ENCODE results near the gene ST3GAL6.

ST3GAL6 gene

DNA sequence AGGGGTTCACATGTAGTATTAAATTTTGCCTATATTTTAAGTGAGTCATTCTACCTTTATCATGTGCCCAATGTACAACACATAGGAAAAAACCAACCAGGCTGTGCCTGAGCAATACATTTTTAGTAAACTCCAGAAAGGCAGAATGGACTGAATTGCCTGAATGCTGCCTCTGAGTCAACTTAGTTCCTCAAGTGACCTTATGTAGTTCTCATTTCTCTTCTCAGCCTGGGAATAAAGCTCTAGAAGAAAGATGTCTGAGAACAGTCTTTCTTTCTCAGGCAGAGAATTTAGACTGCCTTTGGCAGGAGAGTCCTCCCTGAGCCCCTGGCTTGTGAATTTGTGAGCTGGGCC is 13.0 kb downstream of the ST3GAL6 start:
- DNase-seq (ENCODE audit: low read depth in 1 of 2, low spot score in 1 of 2) = no peak
- no peaks in the 10 kb centered on the region for H3K27me3 ChIP-seq (ENCODE audit: insufficient read depth, poor library complexity, severe bottlenecking)
- H3K4me3 ChIP-seq (replicated peaks; ENCODE audit: insufficient read depth, low read length) = no peak overlapping the region
- no peak overlapping the region for H3K27ac ChIP-seq (replicated peaks)
- TF ChIP-seq POLR2AphosphoS5 (IDR thresholded peaks at IDR 0.05; ENCODE audit: low read depth) (no peak), SPI1 (IDR thresholded peaks at IDR 0.05; ENCODE audit: borderline replicate concordance, low read depth) (no peak), GABPA (IDR thresholded peaks at IDR 0.05; ENCODE audit: low read depth) (no peak)
- TF ChIP-seq, protein P1, sequence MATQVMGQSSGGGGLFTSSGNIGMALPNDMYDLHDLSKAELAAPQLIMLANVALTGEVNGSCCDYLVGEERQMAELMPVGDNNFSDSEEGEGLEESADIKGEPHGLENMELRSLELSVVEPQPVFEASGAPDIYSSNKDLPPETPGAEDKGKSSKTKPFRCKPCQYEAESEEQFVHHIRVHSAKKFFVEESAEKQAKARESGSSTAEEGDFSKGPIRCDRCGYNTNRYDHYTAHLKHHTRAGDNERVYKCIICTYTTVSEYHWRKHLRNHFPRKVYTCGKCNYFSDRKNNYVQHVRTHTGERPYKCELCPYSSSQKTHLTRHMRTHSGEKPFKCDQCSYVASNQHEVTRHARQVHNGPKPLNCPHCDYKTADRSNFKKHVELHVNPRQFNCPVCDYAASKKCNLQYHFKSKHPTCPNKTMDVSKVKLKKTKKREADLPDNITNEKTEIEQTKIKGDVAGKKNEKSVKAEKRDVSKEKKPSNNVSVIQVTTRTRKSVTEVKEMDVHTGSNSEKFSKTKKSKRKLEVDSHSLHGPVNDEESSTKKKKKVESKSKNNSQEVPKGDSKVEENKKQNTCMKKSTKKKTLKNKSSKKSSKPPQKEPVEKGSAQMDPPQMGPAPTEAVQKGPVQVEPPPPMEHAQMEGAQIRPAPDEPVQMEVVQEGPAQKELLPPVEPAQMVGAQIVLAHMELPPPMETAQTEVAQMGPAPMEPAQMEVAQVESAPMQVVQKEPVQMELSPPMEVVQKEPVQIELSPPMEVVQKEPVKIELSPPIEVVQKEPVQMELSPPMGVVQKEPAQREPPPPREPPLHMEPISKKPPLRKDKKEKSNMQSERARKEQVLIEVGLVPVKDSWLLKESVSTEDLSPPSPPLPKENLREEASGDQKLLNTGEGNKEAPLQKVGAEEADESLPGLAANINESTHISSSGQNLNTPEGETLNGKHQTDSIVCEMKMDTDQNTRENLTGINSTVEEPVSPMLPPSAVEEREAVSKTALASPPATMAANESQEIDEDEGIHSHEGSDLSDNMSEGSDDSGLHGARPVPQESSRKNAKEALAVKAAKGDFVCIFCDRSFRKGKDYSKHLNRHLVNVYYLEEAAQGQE (IDR thresholded peaks at IDR 0.05; ENCODE audit: insufficient replicate concordance, low read depth) = no peak
- TF ChIP-seq, protein P2, sequence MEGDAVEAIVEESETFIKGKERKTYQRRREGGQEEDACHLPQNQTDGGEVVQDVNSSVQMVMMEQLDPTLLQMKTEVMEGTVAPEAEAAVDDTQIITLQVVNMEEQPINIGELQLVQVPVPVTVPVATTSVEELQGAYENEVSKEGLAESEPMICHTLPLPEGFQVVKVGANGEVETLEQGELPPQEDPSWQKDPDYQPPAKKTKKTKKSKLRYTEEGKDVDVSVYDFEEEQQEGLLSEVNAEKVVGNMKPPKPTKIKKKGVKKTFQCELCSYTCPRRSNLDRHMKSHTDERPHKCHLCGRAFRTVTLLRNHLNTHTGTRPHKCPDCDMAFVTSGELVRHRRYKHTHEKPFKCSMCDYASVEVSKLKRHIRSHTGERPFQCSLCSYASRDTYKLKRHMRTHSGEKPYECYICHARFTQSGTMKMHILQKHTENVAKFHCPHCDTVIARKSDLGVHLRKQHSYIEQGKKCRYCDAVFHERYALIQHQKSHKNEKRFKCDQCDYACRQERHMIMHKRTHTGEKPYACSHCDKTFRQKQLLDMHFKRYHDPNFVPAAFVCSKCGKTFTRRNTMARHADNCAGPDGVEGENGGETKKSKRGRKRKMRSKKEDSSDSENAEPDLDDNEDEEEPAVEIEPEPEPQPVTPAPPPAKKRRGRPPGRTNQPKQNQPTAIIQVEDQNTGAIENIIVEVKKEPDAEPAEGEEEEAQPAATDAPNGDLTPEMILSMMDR (IDR thresholded peaks at IDR 0.05; ENCODE audit: insufficient read depth, low read length) = no peak

DNA sequence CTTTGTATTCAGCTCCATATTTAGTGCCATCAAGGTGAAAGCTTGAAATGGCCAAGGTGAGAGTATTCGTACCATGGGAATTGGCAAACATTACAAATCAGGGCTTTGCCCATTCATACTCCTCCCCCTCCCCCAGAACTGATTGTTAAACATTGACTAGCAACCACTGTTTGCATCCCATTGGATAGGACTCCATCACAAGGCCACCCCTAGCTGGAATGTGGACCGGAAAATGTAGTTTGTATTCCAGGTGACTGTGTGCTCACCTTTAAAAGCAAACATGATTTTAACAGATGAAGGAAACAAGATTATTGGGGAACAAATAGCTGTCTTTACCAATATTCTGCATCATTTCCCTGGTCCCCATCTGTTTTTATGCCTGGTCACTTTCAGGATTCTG is 14.1 kb downstream of the ST3GAL6 start:
- DNase-seq (ENCODE audit: low read depth in 1 of 2, low spot score in 1 of 2) = no peak
- Histone ChIP-seq H3K27ac (replicated peaks) (no peak overlapping the region), H3K4me3 (replicated peaks; ENCODE audit: insufficient read depth, low read length) (no peak overlapping the region), H3K27me3 (ENCODE audit: insufficient read depth, poor library complexity, severe bottlenecking) (no peaks in the 10 kb centered on the region)
- TF ChIP-seq, protein P1 (IDR thresholded peaks at IDR 0.05; ENCODE audit: insufficient replicate concordance, low read depth) = no peak
- no peak for TF ChIP-seq POLR2AphosphoS5 (IDR thresholded peaks at IDR 0.05; ENCODE audit: low read depth)
- TF ChIP-seq SPI1 (IDR thresholded peaks at IDR 0.05; ENCODE audit: borderline replicate concordance, low read depth) = no peak
- TF ChIP-seq GABPA (IDR thresholded peaks at IDR 0.05; ENCODE audit: low read depth) = no peak
- TF ChIP-seq, protein P2 (IDR thresholded peaks at IDR 0.05; ENCODE audit: insufficient read depth, low read length) = no peak

DNA sequence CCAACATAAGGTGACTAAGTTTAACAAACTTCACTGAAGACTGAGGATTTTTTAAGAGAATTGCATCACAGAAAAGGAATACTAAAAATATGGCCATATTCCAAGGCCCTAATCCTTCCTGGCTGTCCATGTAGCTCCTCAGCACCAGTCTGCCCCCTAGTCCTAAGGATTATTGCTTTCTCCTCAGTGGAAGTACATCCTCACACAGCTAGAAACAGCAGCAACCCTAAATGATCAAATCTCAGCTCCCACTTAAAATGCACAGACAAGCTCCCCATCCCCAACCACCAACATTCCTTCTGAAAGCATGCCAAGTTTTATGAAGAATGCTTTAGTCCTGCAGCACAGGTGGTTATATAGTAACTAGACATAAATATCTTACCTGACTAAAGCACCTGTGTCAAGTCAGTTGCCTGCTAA is 14.7 kb downstream of the ST3GAL6 start:
- DNase-seq (ENCODE audit: low read depth in 1 of 2, low spot score in 1 of 2) = no peak
- H3K27ac ChIP-seq (replicated peaks) = no peak overlapping the region
- no peaks in the 10 kb centered on the region for H3K27me3 ChIP-seq (ENCODE audit: insufficient read depth, poor library complexity, severe bottlenecking)
- H3K4me3 ChIP-seq (replicated peaks; ENCODE audit: insufficient read depth, low read length) = no peak overlapping the region
- TF ChIP-seq SPI1 (IDR thresholded peaks at IDR 0.05; ENCODE audit: borderline replicate concordance, low read depth) (no peak), GABPA (IDR thresholded peaks at IDR 0.05; ENCODE audit: low read depth) (no peak), POLR2AphosphoS5 (IDR thresholded peaks at IDR 0.05; ENCODE audit: low read depth) (no peak)
- TF ChIP-seq, protein P2 (IDR thresholded peaks at IDR 0.05; ENCODE audit: insufficient read depth, low read length) = no peak
- TF ChIP-seq, protein P1 (IDR thresholded peaks at IDR 0.05; ENCODE audit: insufficient replicate concordance, low read depth) = no peak

Data from HL-60 (cell line).